NCI-H146 (cell line): ENCODE measurements around the gene ARHGAP10.

Source experiments
- DNase-seq: peaks from one replicate; lab custom pipeline; 2025; lab: John Stamatoyannopoulos, UW

ARHGAP10 gene

GRCh38 chr4:147955827-147956558, 224.1 kb downstream of the ARHGAP10 start:
- DNase-seq, result no peak

DNA sequence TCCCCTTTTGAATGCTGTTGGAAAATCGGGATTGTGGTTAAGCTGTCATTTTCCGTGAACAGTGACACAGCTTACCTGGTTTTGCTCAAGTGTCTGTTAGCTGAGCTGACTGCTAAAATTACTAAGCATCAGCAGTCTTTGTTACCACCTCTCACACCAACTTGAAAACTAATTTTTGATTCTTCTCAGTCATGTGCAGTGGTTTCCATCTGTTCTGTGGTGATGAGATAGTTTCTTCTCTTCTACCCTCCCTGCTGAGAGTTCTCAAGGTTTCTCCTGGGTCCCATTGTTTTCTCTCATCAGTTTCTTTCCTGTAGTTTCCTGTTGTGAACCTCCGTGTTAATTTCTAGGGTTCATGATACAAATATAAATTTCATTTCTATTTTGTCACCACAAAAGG, 225.6 kb downstream of the ARHGAP10 start:
- no peak for DNase-seq

DNA sequence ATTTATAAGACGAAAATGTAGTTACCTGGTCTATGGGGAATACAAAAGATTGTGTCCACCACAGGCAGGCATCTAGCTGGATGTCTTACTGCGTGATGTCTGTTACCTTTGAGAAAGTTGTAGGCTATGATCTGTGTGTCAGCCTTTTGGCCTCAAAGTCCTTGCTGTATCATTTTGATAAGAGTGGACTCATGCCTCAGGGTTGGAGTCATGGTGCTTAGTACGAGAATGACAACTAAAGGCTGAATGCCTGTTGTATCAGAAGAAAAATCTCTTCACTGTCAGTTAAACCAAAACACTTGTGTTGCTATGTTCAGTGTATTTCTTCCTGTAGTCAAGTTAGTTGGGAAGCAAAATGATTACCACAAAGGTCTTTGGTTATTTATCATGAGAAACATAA, 226.2 kb downstream of the ARHGAP10 start:
- DNase-seq, result no peak

GRCh38 chr4:147958489-147959065, 226.7 kb downstream of the ARHGAP10 start:
- no peak for DNase-seq

- DNase-seq, result no peak
Measured at GRCh38 chr4:147960971-147961370, 229.1 kb downstream of the ARHGAP10 start.

DNA sequence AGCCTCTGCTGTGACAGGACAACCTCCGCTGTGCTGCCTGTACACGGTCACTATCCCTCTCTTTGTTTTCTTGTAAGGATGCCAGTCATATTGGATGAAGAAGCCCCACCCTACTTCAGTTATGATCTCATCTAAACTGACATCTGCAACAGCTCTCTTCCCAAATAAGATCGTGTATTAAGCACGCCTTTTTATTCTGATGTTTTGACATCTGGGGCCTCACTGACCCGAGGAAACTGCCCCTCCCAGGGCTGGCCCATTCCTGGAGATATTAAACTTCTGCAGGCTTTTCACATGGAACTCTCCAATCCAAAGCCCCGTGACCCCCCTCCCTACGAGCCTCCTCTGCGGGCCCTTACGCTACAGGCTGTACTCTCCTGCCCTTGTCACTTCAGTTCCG, 232.0 kb downstream of the ARHGAP10 start:
- no peak for DNase-seq

DNA sequence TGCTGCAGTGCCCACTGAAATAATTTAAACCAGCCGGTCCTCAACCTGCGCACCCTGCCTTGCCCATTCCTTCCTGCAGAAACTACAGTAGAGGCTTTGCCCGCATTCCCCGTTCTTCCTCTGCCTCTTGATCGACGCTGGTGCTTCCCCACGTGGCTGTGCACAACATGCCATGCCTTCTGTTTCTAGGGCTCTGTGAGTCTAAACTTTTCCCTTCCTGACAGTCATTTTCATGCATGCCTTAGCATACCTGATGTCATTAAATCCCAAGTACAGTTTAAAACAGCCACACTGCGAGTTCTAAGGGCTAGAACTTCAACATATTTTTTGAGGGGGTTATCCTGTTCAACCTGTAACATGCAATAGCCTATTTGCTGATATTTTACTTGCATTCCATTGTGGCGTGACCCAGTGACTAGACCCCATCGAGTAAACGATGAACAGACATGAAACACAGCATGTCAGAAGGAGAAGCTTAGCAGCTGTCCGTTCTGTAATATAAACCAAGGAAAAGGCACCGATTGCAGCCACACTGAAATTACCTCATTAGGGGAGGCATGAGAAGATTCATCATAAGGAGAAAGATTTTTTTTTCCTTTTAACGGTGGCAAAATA, 232.5 kb downstream of the ARHGAP10 start:
- no peak for DNase-seq

- DNase-seq, result no peak
Measured at GRCh38 chr4:147965056-147965455, 233.2 kb downstream of the ARHGAP10 start.

- no peak for DNase-seq
Measured at GRCh38 chr4:147965873-147966272, 234.0 kb downstream of the ARHGAP10 start.

- DNase-seq, result no peak
Measured at GRCh38 chr4:147968641-147969040, 236.8 kb downstream of the ARHGAP10 start.

GRCh38 chr4:147969573-147970385, 237.9 kb downstream of the ARHGAP10 start:
- DNase-seq, result no peak

- DNase-seq, result no peak
Measured at GRCh38 chr4:147971116-147971515, 239.2 kb downstream of the ARHGAP10 start.

GRCh38 chr4:147975325-147975724, 243.4 kb downstream of the ARHGAP10 start:
- DNase-seq, result no peak

- DNase-seq, result no peak
Measured at GRCh38 chr4:147975933-147976928, 244.3 kb downstream of the ARHGAP10 start.

DNA sequence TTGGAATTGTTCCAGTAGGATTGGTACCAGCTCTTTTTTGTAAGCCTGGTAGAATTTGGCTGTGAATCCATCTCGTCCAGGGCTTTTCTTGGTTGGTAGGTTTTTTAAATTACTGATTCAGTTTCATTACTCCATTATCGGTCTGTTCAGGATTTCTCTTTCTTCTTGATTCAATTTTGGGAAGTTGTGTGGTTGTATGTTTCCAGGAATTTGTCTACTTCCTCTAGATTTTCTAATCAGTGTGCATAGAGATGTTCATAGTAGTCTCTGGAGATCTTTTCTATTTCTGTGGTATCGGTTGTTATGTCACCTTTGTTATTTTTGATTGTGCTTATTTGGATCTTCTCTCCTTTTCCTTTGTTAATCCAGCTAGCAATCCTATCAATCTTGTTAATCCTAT, 248.7 kb downstream of the ARHGAP10 start:
- no peak for DNase-seq

DNA sequence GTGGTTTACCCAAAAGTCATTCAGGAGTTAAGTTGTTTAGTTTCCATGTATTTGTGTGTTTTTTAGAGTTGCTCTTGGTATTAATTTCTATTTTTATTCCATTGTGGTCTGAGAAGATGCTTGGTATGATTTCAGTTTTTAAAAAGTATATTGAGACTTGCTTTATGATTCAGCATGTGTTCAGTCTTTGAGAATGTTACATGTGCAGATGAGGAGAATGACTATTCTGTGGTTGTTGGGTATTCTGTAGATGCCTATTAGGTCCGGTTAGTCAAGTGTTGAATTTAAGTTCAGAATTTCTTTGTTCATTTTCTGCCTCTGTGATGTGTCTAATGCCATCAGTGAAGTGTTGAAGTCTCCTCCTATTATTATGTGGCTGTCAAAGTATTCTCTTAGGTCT, 249.4 kb downstream of the ARHGAP10 start:
- no peak for DNase-seq

DNA sequence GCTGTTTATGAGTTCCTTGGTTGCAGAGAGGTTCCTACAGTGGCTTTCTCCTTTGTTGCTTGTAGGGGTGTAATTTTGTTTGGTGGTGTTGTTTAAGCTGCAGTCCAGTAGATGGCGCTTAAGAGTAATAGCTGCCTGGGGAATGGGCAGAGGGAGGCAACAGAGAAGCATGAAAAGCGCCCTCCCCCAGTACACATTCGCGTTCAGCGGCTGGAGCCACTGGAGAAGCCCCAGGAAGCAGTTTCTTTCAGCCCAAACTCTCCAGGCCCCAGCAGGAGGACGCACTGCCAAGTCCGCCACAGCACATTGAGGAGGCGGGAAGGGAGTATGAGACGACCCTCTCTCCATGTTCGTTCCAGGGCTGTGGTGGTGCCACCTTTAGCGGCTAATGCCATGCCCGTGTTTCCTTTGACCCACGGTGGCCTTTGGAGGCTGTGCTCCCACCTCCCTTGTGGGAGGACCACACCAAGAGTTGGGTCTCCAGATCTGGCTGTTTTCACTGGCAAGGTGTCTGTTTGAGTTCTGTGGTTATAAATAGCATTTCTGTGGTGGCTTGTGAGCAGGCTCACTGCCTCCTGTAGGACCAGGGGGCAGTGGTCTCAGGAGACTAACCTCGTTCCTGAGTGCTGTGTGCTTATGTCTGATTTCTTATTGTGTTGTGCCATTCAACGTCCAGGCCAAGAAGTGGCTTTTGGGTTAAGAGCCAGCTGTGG, 252.3 kb downstream of the ARHGAP10 start:
- no peak for DNase-seq

GRCh38 chr4:147984778-147985138, 252.9 kb downstream of the ARHGAP10 start:
- DNase-seq, result no peak

DNA sequence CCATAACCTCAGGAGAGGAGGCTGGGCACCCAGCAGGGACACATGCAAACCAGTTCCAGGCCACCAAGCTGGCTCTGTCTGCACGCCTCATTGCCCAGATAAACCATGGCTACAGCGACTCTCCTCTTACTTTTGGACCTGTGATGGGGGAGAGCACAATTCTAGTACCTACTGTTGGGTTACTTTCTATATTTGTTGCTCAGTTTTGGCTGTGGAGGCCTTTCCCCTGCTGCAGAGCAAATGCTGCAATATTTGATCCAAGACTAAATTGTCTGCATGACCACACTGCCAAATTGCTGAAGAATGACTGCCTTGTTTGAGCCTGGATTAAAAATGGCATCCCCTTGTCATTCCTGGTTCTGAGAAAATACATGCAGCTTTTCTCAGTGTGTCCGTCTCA, 253.5 kb downstream of the ARHGAP10 start:
- DNase-seq, result no peak

DNA sequence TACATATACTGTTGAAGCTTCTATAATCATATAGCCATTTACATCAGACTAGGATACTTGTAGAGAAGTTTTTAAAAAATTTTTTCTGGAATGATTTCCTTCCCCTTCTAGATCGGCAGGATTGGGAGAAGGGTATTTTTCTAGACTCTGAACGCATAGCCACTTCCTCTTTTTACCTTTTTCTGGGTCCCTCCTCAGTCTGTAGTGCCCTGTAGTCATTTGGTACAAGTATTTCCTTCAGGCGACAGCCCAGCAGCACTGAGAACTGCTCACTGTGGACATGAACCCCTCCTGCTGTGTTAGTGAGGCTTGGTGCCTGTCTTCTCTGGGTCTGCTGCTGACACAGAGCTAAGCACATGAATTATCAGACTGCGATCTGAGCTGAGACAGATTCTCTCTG, 255.4 kb downstream of the ARHGAP10 start:
- DNase-seq, result no peak
